Immature natural killer cell (primary cell): ENCODE data around the gene KLC1. TPM values are rescaled to one million over a fixed set of nuclear protein-coding genes. Genes with fewer than 3 reads are reported as not detected.

ENCODE experiments used
- DNase-seq, 3 donors: peaks; one replicate each; pipeline ENCODE4 v3.0.0; 2022; ENCODE audit warnings: mixed read lengths in 1 of 3
- H3K27ac Mint-ChIP-seq, 6 donors: one replicate each; pipeline ENCODE4 v1.8.0; 2020; ENCODE audit warnings: mixed read lengths in 6 of 6, mild to moderate bottlenecking in 5 of 6, inconsistent platforms in 4 of 6, moderate library complexity in 3 of 6
- H3K27me3 Mint-ChIP-seq, 3 donors: one replicate each; pipeline ENCODE4 v1.8.0; 2020 to 2021; ENCODE audit warnings: low read depth in 3 of 3, mild to moderate bottlenecking in 3 of 3, mixed read lengths in 3 of 3, moderate library complexity in 3 of 3, inconsistent platforms in 1 of 3
- H3K36me3 Mint-ChIP-seq, 3 donors: one replicate each; pipeline ENCODE4 v1.8.0; 2020; ENCODE audit warnings: mixed read lengths in 3 of 3, inconsistent platforms in 2 of 3, mild to moderate bottlenecking in 2 of 3
- H3K4me1 Mint-ChIP-seq, 2 donors: one replicate each; pipeline ENCODE4 v1.8.0; 2020; ENCODE audit warnings: inconsistent platforms in 2 of 2, mild to moderate bottlenecking in 2 of 2, mixed read lengths in 2 of 2, moderate library complexity in 1 of 2
- H3K4me3 Mint-ChIP-seq, 5 donors: one replicate each; pipeline ENCODE4 v1.8.0; 2020; ENCODE audit warnings: mild to moderate bottlenecking in 5 of 5, mixed read lengths in 5 of 5, inconsistent platforms in 3 of 5, moderate library complexity in 3 of 5
- H3K9me3 Mint-ChIP-seq, 6 donors: one replicate each; pipeline ENCODE4 v1.8.0; 2020; ENCODE audit warnings: mild to moderate bottlenecking in 6 of 6, mixed read lengths in 6 of 6, inconsistent platforms in 4 of 6, moderate library complexity in 3 of 6
- polyA plus RNA-seq, 3 donors: library from polyadenylated mRNA; unstranded; fragments of 300-500 nt; fragmentation: Illumina TruSeq; gene quantifications; one replicate each; pipeline ENCODE4 v1.2.3, GENCODE V29; 2021

The KLC1 gene
- polyA plus RNA-seq, 3 donors from 2014 or later = 38.3 to 83.5 (median 48.2) TPM

GRCh38 chr14:103724116-103724515 is 95.1 kb downstream of the KLC1 start:
- no peak overlapping the region for H3K4me3 Mint-ChIP-seq
- peaks cover 0 to 6% (median 0%) of the 10 kb centered on the region in 3 donors for H3K36me3 Mint-ChIP-seq
- no peaks in the 10 kb centered on the region for H3K4me1 Mint-ChIP-seq

DNA sequence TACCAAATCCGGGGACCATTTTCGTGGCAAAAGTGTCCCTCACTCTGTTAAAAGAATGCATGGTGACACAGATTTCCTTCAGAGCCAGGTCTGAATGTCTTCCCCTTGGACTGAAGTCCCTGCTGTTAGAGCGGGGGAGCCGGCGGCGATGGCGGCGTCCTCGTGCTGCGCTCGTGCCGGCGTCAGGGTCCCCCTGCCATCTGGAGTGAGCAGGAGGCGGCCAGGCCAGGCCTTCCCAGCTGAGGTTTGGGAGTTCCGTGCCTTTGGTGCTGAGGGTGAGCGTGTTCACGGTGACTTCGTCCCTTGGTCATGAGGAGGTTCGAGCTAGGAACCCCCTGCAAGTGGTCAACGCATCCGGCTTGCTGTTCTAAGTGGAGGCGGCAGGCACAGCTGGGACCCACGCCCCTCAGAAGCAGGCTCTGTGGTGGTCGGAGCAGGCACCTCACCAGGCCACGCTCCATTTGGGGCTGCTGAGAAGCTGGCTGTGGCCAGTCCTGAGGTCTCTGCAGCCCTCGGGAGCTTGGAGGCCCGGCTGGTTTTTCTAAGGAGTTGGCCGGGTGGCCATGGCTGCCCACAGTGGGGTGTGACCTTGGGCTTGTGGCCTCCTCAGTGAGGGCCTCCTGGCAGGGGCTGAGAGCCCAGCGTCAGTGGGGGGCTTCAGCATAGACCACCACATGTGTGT is 96.1 kb downstream of the KLC1 start:
- H3K27me3 Mint-ChIP-seq = no peaks in the 10 kb centered on the region
- H3K36me3 Mint-ChIP-seq = peaks cover 0 to 6% (median 4%) of the 10 kb centered on the region in 3 donors
- no peak for DNase-seq
- no peak overlapping the region for H3K27ac Mint-ChIP-seq
- H3K9me3 Mint-ChIP-seq = no peaks in the 10 kb centered on the region
- no peaks in the 10 kb centered on the region for H3K4me1 Mint-ChIP-seq
- H3K4me3 Mint-ChIP-seq = no peak overlapping the region

More at GRCh38 chr14:103724116-103724515, 95.1 kb downstream of the KLC1 start:
- no peak for DNase-seq
- Mint-ChIP-seq H3K9me3 (no peaks in the 10 kb centered on the region), H3K27ac (no peak overlapping the region), H3K27me3 (peaks cover 0 to 2% (median 0%) of the 10 kb centered on the region in 3 donors)

DNA sequence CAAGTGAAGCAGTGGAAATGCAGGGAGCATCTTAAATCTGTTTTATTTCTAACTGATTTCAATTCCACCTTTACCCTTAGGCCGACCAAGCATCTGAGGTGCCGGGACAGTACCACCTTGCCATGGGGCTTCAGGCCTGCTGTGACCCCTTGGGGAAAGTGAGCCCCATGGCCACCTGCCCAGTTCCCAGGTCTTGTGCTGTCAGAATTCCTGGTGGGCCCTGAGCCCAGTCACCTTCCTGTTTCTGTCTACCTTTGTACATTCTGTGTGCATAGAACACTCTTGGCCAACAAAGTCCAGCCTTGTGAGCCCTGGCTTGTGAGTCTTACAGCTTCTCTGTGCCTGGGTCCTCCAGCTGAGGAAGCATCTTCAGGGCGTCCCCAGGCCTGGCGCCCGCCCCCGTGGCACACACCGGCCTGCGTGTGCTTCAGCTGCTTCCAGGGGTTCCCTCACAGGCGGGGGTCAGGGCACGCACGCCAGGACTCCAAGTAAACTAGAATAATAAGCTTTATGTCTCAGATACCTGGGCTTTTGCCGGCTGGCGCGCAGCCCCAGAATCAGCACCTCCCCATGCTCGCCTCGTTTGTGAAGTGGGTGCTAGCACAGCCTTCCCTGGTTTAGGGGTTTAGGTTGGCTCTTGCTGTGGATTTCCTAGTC is 96.9 kb downstream of the KLC1 start:
- no peaks in the 10 kb centered on the region for H3K27me3 Mint-ChIP-seq
- H3K27ac Mint-ChIP-seq = no peak overlapping the region
- H3K9me3 Mint-ChIP-seq = no peaks in the 10 kb centered on the region
- peaks cover 0 to 6% (median 4%) of the 10 kb centered on the region in 3 donors for H3K36me3 Mint-ChIP-seq
- H3K4me3 Mint-ChIP-seq = no peak overlapping the region
- no peaks in the 10 kb centered on the region for H3K4me1 Mint-ChIP-seq
- DNase-seq = no peak

- Mint-ChIP-seq H3K4me1 (no peaks in the 10 kb centered on the region), H3K27ac (no peak overlapping the region)
Measured at GRCh38 chr14:103726474-103726873, 97.5 kb downstream of the KLC1 start.

GRCh38 chr14:103727313-103727980 is 98.4 kb downstream of the KLC1 start:
- Mint-ChIP-seq H3K27me3 (peaks cover 0 to 2% (median 0%) of the 10 kb centered on the region in 3 donors), H3K4me1 (no peaks in the 10 kb centered on the region), H3K27ac (no peak overlapping the region), H3K9me3 (no peaks in the 10 kb centered on the region), H3K4me3 (no peak overlapping the region), H3K36me3 (peaks cover 0 to 6% (median 4%) of the 10 kb centered on the region in 3 donors)
- no peak for DNase-seq

More at GRCh38 chr14:103726474-103726873, 97.5 kb downstream of the KLC1 start:
- Mint-ChIP-seq H3K4me3 (no peak overlapping the region), H3K27me3 (no peaks in the 10 kb centered on the region), H3K36me3 (peaks cover 0 to 6% (median 4%) of the 10 kb centered on the region in 3 donors), H3K9me3 (no peaks in the 10 kb centered on the region)
- no peak for DNase-seq

DNA sequence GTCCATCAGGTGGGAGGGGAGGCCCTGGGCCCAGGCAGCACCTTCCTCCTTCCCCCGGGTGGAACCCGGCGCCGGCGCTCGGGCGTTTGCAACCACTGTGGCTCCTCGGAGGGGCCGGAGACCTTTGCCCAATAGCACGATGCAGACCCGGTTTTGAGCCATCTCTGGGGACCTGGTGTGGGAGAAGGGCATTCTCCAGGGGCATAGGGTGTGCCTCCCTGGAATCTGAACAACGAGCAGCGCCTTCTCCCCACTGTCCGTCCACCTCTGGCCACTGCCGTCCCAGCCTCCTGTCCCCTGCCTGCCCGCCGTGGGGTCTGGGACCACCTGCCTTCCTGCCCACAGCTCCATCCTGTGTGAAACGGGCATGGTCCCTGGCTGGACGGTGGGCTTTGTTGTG is 99.1 kb downstream of the KLC1 start:
- Mint-ChIP-seq H3K4me3 (no peak overlapping the region), H3K36me3 (peaks cover 0 to 6% (median 4%) of the 10 kb centered on the region in 3 donors), H3K4me1 (no peaks in the 10 kb centered on the region), H3K27me3 (peaks cover 0 to 3% (median 0%) of the 10 kb centered on the region in 3 donors), H3K27ac (no peak overlapping the region), H3K9me3 (no peaks in the 10 kb centered on the region)
- DNase-seq = no peak

- peaks cover 0 to 6% (median 4%) of the 10 kb centered on the region in 3 donors for H3K36me3 Mint-ChIP-seq
- no peak for DNase-seq
- no peaks in the 10 kb centered on the region for H3K4me1 Mint-ChIP-seq
- H3K27me3 Mint-ChIP-seq = peaks cover 0 to 3% (median 0%) of the 10 kb centered on the region in 3 donors
- H3K9me3 Mint-ChIP-seq = no peaks in the 10 kb centered on the region
- H3K4me3 Mint-ChIP-seq = no peak overlapping the region
- no peak overlapping the region for H3K27ac Mint-ChIP-seq
Measured at GRCh38 chr14:103728721-103729120, 99.7 kb downstream of the KLC1 start.

- H3K27me3 Mint-ChIP-seq = peaks cover 0 to 3% (median 0%) of the 10 kb centered on the region in 3 donors
- H3K27ac Mint-ChIP-seq = no peak overlapping the region
Measured at GRCh38 chr14:103729496-103730448, 100.8 kb downstream of the KLC1 start.

GRCh38 chr14:103730490-103731035 is 101.6 kb downstream of the KLC1 start:
- H3K4me1 Mint-ChIP-seq = no peaks in the 10 kb centered on the region
- H3K4me3 Mint-ChIP-seq = no peak overlapping the region
- DNase-seq = no peak
- peaks cover 0 to 3% (median 0%) of the 10 kb centered on the region in 3 donors for H3K27me3 Mint-ChIP-seq
- H3K27ac Mint-ChIP-seq = no peak overlapping the region
- peaks cover 4 to 6% (median 4%) of the 10 kb centered on the region in 3 donors for H3K36me3 Mint-ChIP-seq
- no peaks in the 10 kb centered on the region for H3K9me3 Mint-ChIP-seq

More at GRCh38 chr14:103729496-103730448, 100.8 kb downstream of the KLC1 start:
- no peak for DNase-seq
- Mint-ChIP-seq H3K4me1 (no peaks in the 10 kb centered on the region), H3K4me3 (no peak overlapping the region), H3K36me3 (peaks cover 3 to 6% (median 4%) of the 10 kb centered on the region in 3 donors), H3K9me3 (no peaks in the 10 kb centered on the region)

- Mint-ChIP-seq H3K9me3 (no peaks in the 10 kb centered on the region), H3K27ac (no peak overlapping the region), H3K4me3 (no peak overlapping the region), H3K27me3 (peaks cover 0 to 3% (median 0%) of the 10 kb centered on the region in 3 donors), H3K36me3 (peaks cover 4 to 6% (median 4%) of the 10 kb centered on the region in 3 donors), H3K4me1 (no peaks in the 10 kb centered on the region)
- no peak for DNase-seq
Measured at GRCh38 chr14:103731481-103731880, 102.5 kb downstream of the KLC1 start.

DNA sequence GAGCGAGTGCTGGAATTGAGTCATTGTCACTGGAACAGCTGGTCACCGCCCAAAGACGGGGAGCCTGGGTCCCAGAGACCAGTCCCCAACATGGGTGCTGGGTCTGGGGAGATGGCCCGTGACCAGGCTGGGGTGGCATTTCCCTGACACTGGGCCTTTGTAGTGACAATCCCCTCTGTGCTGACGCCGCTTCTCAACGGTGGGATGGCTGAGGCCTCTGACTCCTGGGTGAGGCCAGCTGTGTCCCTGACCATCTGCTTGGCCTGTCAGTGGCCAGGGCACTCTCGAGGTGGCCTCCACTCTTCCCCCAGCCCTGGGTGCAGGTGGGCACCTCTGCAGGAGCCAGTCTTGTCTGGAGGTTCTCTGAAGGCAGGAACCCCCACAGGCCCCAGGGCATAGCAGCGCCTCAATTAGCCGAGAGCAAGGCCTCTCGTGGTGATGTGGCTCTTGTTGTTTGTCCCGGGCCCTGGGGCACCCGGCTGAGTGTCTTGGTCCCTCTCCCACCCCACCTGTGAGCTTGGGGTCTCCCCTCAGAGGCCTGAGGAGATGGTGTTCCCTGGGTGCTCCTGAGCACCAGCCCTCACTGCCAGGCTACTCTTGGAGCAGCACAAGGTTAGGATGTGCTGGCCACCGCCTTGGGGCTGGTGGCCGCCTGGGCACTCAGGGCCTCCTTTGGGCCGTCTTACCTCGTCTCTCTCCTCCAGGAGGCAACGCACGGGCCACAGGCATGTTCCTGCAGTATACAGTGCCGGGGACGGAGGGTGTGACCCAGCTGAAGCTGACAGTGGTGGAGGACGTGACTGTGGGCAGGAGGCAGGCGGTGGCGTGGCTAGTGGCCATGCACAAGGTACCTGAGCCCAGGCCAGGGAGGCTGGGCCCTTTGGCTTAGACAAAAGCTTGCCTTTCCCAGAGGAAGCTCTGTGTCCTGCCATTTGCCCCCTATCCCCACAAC is 103.2 kb downstream of the KLC1 start:
- no peak for DNase-seq
- Mint-ChIP-seq H3K27me3 (peaks cover 0 to 3% (median 0%) of the 10 kb centered on the region in 3 donors), H3K9me3 (no peaks in the 10 kb centered on the region), H3K27ac (peak overlapping the region in 3 of 6 donors; percentile 64 to 76 (median 65)), H3K36me3 (peaks cover 4 to 6% (median 4%) of the 10 kb centered on the region in 3 donors), H3K4me1 (no peaks in the 10 kb centered on the region), H3K4me3 (no peak overlapping the region)
